ENCODE data around the gene ERP44. TPM values are rescaled to one million over a fixed set of nuclear protein-coding genes. Genes with fewer than 3 reads are reported as not detected.

ERP44 gene
- polyA plus RNA-seq, 3 donors, result 18.4 to 74.0 (median 66.3) TPM

DNA sequence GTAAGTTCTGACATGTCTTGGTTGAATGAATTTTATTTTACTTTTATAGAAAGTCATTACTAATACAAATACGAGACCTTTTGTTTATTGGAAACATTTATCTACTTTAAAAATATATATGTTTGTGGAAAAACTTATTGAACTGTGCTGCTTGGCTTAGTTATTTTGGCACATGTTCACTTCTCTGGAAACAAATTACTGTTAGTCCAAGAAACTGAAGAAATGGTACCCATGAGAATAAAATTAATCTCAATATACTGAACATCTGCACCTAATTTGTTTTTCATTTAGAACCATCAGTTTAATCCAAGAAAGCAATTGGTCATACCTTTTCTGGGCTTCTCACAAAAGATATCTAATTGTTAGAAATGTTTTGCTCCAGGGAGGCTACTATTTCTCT is 32.4 kb upstream of the ERP44 start:
- Histone ChIP-seq H3K4me2 (replicated peaks; ENCODE audit: extremely low read depth, low read length, poor library complexity, severe bottlenecking) (no peak overlapping the region), H3K36me3 (replicated peaks in 1 of 2; ENCODE audit: control insufficient read depth in 1 of 2, insufficient read depth in 2 of 2, low read length in 2 of 2) (peaks cover 0 to 13% of the 10 kb centered on the region in 2 donors), H3K79me2 (ENCODE audit: insufficient read depth, low read length) (no peaks in the 10 kb centered on the region), H3K4me3 (replicated peaks in 1 of 3; ENCODE audit: low read depth in 2 of 3, low read length in 3 of 3) (no peak overlapping the region), H3K9me3 (replicated peaks in 1 of 2; ENCODE audit: control insufficient read depth in 1 of 2, insufficient read depth in 1 of 2, low read length in 2 of 2) (no peaks in the 10 kb centered on the region), H3K27ac (ENCODE audit: low read depth in 1 of 2, low read length in 2 of 2) (no peak overlapping the region), H3K9ac (ENCODE audit: insufficient read depth, low read length, poor library complexity, severe bottlenecking) (no peak overlapping the region), H3K4me1 (ENCODE audit: control insufficient read depth in 1 of 2, insufficient read depth in 2 of 2, low read length in 2 of 2) (no peaks in the 10 kb centered on the region), H3K27me3 (ENCODE audit: control insufficient read depth in 2 of 2, insufficient read depth in 2 of 2, low read length in 2 of 2) (no peaks in the 10 kb centered on the region), H2AFZ (ENCODE audit: insufficient read depth, low read depth, low read length, poor library complexity, severe bottlenecking) (no peak overlapping the region), H4K20me1 (ENCODE audit: insufficient read depth, low read length) (no peaks in the 10 kb centered on the region)
- H3K27ac Mint-ChIP-seq, result no peak overlapping the region
- intact Hi-C loops (cut with micrococcal nuclease), result no loop called here
- H3K36me3 Mint-ChIP-seq, result peaks cover 25 to 27% of the 10 kb centered on the region in 2 donors
- no peaks in the 10 kb centered on the region for H3K27me3 Mint-ChIP-seq (ENCODE audit: low read depth in 3 of 3)
- no CpG with 5 or more reads among the region's 1 CpG for WGBS (ENCODE audit: insufficient coverage)
- DNase-seq, result no peak
- TF ChIP-seq, protein P1, sequence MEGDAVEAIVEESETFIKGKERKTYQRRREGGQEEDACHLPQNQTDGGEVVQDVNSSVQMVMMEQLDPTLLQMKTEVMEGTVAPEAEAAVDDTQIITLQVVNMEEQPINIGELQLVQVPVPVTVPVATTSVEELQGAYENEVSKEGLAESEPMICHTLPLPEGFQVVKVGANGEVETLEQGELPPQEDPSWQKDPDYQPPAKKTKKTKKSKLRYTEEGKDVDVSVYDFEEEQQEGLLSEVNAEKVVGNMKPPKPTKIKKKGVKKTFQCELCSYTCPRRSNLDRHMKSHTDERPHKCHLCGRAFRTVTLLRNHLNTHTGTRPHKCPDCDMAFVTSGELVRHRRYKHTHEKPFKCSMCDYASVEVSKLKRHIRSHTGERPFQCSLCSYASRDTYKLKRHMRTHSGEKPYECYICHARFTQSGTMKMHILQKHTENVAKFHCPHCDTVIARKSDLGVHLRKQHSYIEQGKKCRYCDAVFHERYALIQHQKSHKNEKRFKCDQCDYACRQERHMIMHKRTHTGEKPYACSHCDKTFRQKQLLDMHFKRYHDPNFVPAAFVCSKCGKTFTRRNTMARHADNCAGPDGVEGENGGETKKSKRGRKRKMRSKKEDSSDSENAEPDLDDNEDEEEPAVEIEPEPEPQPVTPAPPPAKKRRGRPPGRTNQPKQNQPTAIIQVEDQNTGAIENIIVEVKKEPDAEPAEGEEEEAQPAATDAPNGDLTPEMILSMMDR (IDR thresholded peaks at IDR 0.05), result no peak
- peaks cover 0 to 2% (median 0%) of the 10 kb centered on the region in 7 donors for H3K9me3 Mint-ChIP-seq
- H3K4me3 Mint-ChIP-seq, result no peak overlapping the region
- H3K4me1 Mint-ChIP-seq, result no peaks in the 10 kb centered on the region

DNA sequence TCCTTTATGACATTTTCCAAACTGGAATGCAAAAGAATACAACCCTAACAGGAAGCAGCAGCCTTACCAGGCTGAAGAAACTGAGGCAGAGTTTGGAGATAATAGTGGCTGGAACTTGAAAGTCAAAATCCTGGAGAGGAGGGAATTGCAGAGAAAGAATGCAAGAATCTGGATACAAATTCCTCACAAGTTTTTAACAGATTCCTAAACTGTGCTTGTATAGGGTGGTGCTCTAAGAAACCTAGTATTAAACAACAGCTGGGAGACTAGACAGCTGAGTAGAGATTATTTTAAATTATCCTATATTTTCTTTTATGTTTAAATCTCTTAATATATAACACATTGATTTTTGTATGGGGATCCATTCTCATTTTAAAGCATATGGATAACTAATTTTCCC is 31.0 kb upstream of the ERP44 start:
- no peak overlapping the region for H3K27ac Mint-ChIP-seq
- no peak for DNase-seq
- no peak overlapping the region for H3K4me3 Mint-ChIP-seq
- H3K4me1 Mint-ChIP-seq, result no peaks in the 10 kb centered on the region
- H3K36me3 ChIP-seq (replicated peaks in 1 of 2; ENCODE audit: control insufficient read depth in 1 of 2, insufficient read depth in 2 of 2, low read length in 2 of 2), result peaks cover 0 to 13% of the 10 kb centered on the region in 2 donors
- no peaks in the 10 kb centered on the region for H3K27me3 ChIP-seq (ENCODE audit: control insufficient read depth in 2 of 2, insufficient read depth in 2 of 2, low read length in 2 of 2)
- H4K20me1 ChIP-seq (ENCODE audit: insufficient read depth, low read length), result no peaks in the 10 kb centered on the region
- intact Hi-C loops (cut with micrococcal nuclease), result no loop called here
- H3K36me3 Mint-ChIP-seq, result peaks cover 25 to 28% of the 10 kb centered on the region in 2 donors
- peaks cover 0 to 2% (median 0%) of the 10 kb centered on the region in 7 donors for H3K9me3 Mint-ChIP-seq
- H3K79me2 ChIP-seq (ENCODE audit: insufficient read depth, low read length), result no peaks in the 10 kb centered on the region
- no peak overlapping the region for H3K27ac ChIP-seq (ENCODE audit: low read depth in 1 of 2, low read length in 2 of 2)
- H3K9ac ChIP-seq (ENCODE audit: insufficient read depth, low read length, poor library complexity, severe bottlenecking), result no peak overlapping the region
- H3K4me2 ChIP-seq (replicated peaks; ENCODE audit: extremely low read depth, low read length, poor library complexity, severe bottlenecking), result no peak overlapping the region
- no peak overlapping the region for H3K4me3 ChIP-seq (replicated peaks in 1 of 3; ENCODE audit: low read depth in 2 of 3, low read length in 3 of 3)
- no peaks in the 10 kb centered on the region for H3K9me3 ChIP-seq (replicated peaks in 1 of 2; ENCODE audit: control insufficient read depth in 1 of 2, insufficient read depth in 1 of 2, low read length in 2 of 2)
- H2AFZ ChIP-seq (ENCODE audit: insufficient read depth, low read depth, low read length, poor library complexity, severe bottlenecking), result no peak overlapping the region
- no peaks in the 10 kb centered on the region for H3K4me1 ChIP-seq (ENCODE audit: control insufficient read depth in 1 of 2, insufficient read depth in 2 of 2, low read length in 2 of 2)
- TF ChIP-seq, protein P1 (IDR thresholded peaks at IDR 0.05), result no peak
- H3K27me3 Mint-ChIP-seq (ENCODE audit: low read depth in 3 of 3), result no peaks in the 10 kb centered on the region

Data from CD14-positive monocyte (primary cell).